HepG2 (cell line): ENCODE measurements around the gene ERCC4. TPM values are rescaled to one million over a fixed set of nuclear protein-coding genes. Genes with fewer than 3 reads are reported as not detected.
A peak's percentile ranks its signal among the peaks of the same experiment; 100 is the strongest.

Experiments used
- ATF1 ChIP-seq: IDR thresholded peaks from 2 replicates; pipeline ENCODE4 v1.6.1; 2016; ENCODE audit warnings: mild to moderate bottlenecking, control low read depth
- CBX1 ChIP-seq: IDR thresholded peaks from one replicate; pipeline ENCODE4 v1.6.1; 2016; ENCODE audit warnings: antibody characterized with exemption, low read depth
- CENPT ChIP-seq: sonication (generic); formaldehyde crosslinking; IDR thresholded peaks from 2 replicates; pipeline ENCODE4 v1.8.0; 2022; ENCODE audit warnings: low read depth, mild to moderate bottlenecking, moderate library complexity, missing genetic modification reagents
- ELF4 ChIP-seq: sonication (generic); formaldehyde crosslinking; IDR thresholded peaks from 2 replicates; pipeline ENCODE4 v1.5.0; 2020; ENCODE audit warnings: missing genetic modification reagents, mild to moderate bottlenecking, moderate library complexity, borderline replicate concordance
- HES4 ChIP-seq: sonication (generic); formaldehyde crosslinking; IDR thresholded peaks from 2 replicates; pipeline ENCODE4 v1.9.0; 2021; ENCODE audit warnings: mild to moderate bottlenecking, missing genetic modification reagents, borderline replicate concordance
- HMGA1 ChIP-seq: sonication (generic); formaldehyde crosslinking; conservative IDR thresholded peaks from 2 replicates; pipeline ENCODE4 v1.4.0; 2020; ENCODE audit warnings: missing genetic modification reagents
- HMGXB4 ChIP-seq, 2 experiments: sonication (generic) in 1 of 2; formaldehyde crosslinking in 1 of 2; IDR thresholded peaks; 2 replicates each; pipeline versions ENCODE4 v1.4.0 to v1.6.1; 2018 to 2020; ENCODE audit warnings: missing genetic modification reagents in 2 of 2, borderline replicate concordance in 1 of 2, low read depth in 1 of 2, mild to moderate bottlenecking in 1 of 2, missing biosample characterization in 1 of 2
- HOXA7 ChIP-seq: sonication (generic); formaldehyde crosslinking; IDR thresholded peaks from 2 replicates; pipeline ENCODE4 v1.8.1; 2022; ENCODE audit warnings: mild to moderate bottlenecking, missing genetic modification reagents, moderate library complexity
- IKZF5 ChIP-seq: IDR thresholded peaks from 2 replicates; pipeline ENCODE4 v1.6.1; 2018; ENCODE audit warnings: missing genetic modification reagents, mild to moderate bottlenecking, missing compliant biosample characterization
- MEF2D ChIP-seq: sonication (generic); formaldehyde crosslinking; IDR thresholded peaks from 2 replicates; pipeline ENCODE4 v1.5.1; 2020; ENCODE audit warnings: mild to moderate bottlenecking, missing genetic modification reagents
- MLXIP ChIP-seq: sonication (generic); formaldehyde crosslinking; IDR thresholded peaks from 2 replicates; pipeline ENCODE4 v1.9.0; 2021; ENCODE audit warnings: missing genetic modification reagents, borderline replicate concordance
- PHF20 ChIP-seq: sonication (generic); formaldehyde crosslinking; IDR thresholded peaks from 2 replicates; pipeline ENCODE4 v1.5.0; 2020; ENCODE audit warnings: mild to moderate bottlenecking, missing genetic modification reagents
- RXRB ChIP-seq: IDR thresholded peaks from 2 replicates; pipeline ENCODE4 v1.6.1; 2016; ENCODE audit warnings: borderline replicate concordance, missing genetic modification reagents, missing compliant biosample characterization
- SMC3 ChIP-seq: IDR thresholded peaks from 2 replicates; pipeline ENCODE4 v1.6.1; 2011; ENCODE audit warnings: low read length, improper control_type of control experiment
- TCF12 ChIP-seq, 2 experiments: fragments of 450-650 bp in 1 of 2; sonication (generic) in 1 of 2; formaldehyde crosslinking in 1 of 2; IDR thresholded peaks; 2 replicates each; pipeline versions ENCODE4 v1.6.1 to v1.8.0; 2017 to 2022; ENCODE audit warnings: antibody characterized with exemption in 1 of 2, mild to moderate bottlenecking in 1 of 2, missing genetic modification reagents in 1 of 2, moderate library complexity in 1 of 2
- ZBTB37 ChIP-seq: sonication (generic); formaldehyde crosslinking; IDR thresholded peaks from 2 replicates; pipeline ENCODE4 v1.4.0; 2020; ENCODE audit warnings: mild to moderate bottlenecking, missing genetic modification reagents
- ZEB1 ChIP-seq: IDR thresholded peaks from 2 replicates; pipeline ENCODE4 v1.6.1; 2012; ENCODE audit warnings: mild to moderate bottlenecking, low read depth, inconsistent platforms; ENCODE audit not compliant: insufficient replicate concordance
- ZFP37 ChIP-seq: sonication (generic); formaldehyde crosslinking; IDR thresholded peaks from 2 replicates; pipeline ENCODE4 v1.4.0; 2020; ENCODE audit warnings: missing genetic modification reagents, borderline replicate concordance
- ZNF282 ChIP-seq: fragments of 450-650 bp; IDR thresholded peaks from 2 replicates; pipeline ENCODE4 v1.6.1; 2018; ENCODE audit not compliant: partially characterized antibody
- ZNF3 ChIP-seq: IDR thresholded peaks from 2 replicates; pipeline ENCODE4 v1.7.0; 2017; ENCODE audit warnings: inconsistent platforms
- ZNF343 ChIP-seq: sonication (generic); formaldehyde crosslinking; IDR thresholded peaks from 2 replicates; pipeline ENCODE4 v1.4.0; 2020; ENCODE audit warnings: mild to moderate bottlenecking, missing genetic modification reagents
- ZNF773 ChIP-seq: sonication (generic); formaldehyde crosslinking; IDR thresholded peaks from 2 replicates; pipeline ENCODE4 v1.4.0; 2020; ENCODE audit warnings: missing genetic modification reagents, borderline replicate concordance
- polyA plus RNA-seq, 8 experiments: library from polyadenylated mRNA; depleted of rRNA in 3 of 8; stranded (reverse) in 7 of 8; unstranded in 1 of 8; fragments of >200 nt; fragmentation: Illumina TruSeq in 4 of 8; extraction: Trizol in 4 of 8; gene quantifications; 2 replicates each; pipeline versions ENCODE4 v1.2.1 to v1.2.3, GENCODE V29; 2011 to 2016; ENCODE audit warnings: low read depth in 4 of 8, missing spikeins in 1 of 8, mixed read lengths in 1 of 8; ENCODE audit not compliant: insufficient read depth in 1 of 8
- total RNA-seq, 5 experiments: library from RNA; depleted of rRNA; stranded (reverse); fragments of >200 nt; fragmentation: Illumina TruSeq; extraction: Trizol; gene quantifications; 2 replicates each; pipeline ENCODE4 v1.2.3, GENCODE V29; 2016; ENCODE audit warnings: low read depth in 1 of 5

Gene ERCC4
- total and polyA plus RNA-seq, 2 of the 13 experiments (the other 11 are each of a cell fraction or from before 2014, with no cell fraction given) = 5.4 to 15.2 TPM

GRCh38 chr16:13919683-13920509, at the start of gene ERCC4 (continued):
- TF ChIP-seq HMGXB4 (CRISPR knock-in tag; IDR thresholded peaks at IDR 0.05; ENCODE audit: borderline replicate concordance in 1 of 2, low read depth in 1 of 2) (peak; percentile 95 to 98), ZEB1 (no peak), HOXA7 (CRISPR knock-in tag) (no peak), ZNF773 (peak; percentile 76; the same call in 1 of the 2 replicates), ZFP37 (CRISPR knock-in tag) (peak; percentile 91), MLXIP (CRISPR knock-in tag) (no peak), TCF12 (IDR thresholded peaks at IDR 0.05) (no peak), TCF12 (CRISPR knock-in tag; IDR thresholded peaks at IDR 0.05) (peak; percentile 81; the same call in 1 of the 2 replicates), ZNF282 (no peak), ATF1 (CRISPR knock-in tag) (no peak), ELF4 (CRISPR knock-in tag) (no peak; the same call in 1 of the 2 replicates), CENPT (CRISPR knock-in tag) (0 out of 2 replicates have a peak, but pooled peaks have one; percentile 20), SMC3 (peak; percentile 48), RXRB (CRISPR knock-in tag) (peak; percentile 47; the same call in 1 of the 2 replicates), IKZF5 (CRISPR knock-in tag) (peak; percentile 73; the same call in 1 of the 2 replicates), PHF20 (CRISPR knock-in tag) (peak; percentile 99), HMGA1 (CRISPR knock-in tag) (0 out of 2 replicates have a peak, but pooled peaks have one; percentile 83), ZNF343 (CRISPR knock-in tag) (peak; percentile 92), HES4 (CRISPR knock-in tag) (peak; percentile 84; the same call in 1 of the 2 replicates), ZBTB37 (CRISPR knock-in tag) (no peak), ZNF3 (CRISPR knock-in tag) (0 out of 2 replicates have a peak, but pooled peaks have one; percentile 40), MEF2D (CRISPR knock-in tag) (peak; percentile 88), CBX1 (peak; percentile 95)
